Measurements from ENCODE around the gene TANGO6.

TANGO6 gene

DNA sequence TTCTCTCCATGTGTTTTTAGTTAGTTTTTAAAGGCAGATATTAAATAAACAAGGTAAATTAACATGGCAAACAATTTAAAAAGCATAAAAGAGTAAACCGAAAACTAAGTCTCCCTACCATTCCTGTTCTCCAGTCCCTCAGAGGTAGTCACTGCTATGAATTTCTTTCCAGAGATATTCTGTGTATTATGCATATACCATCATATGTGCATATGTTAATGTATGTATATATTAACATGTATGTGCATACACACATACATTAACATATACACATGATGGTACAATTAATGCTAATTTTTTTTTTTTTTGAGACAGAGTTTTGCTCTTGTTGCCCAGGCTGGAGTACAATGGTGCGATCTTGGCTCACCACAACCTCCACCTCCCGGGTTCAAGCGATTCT, 32.5 kb downstream of the TANGO6 start:
- Histone ChIP-seq H3K27me3 (no peaks in the 10 kb centered on the region), H3K4me1 (ENCODE audit: control insufficient read depth in 1 of 2, insufficient read depth in 1 of 2, low read depth in 1 of 2, low read length in 1 of 2) (no peaks in the 10 kb centered on the region), H3K9me3 (no peaks in the 10 kb centered on the region), H3K4me3 (ENCODE audit: low read depth in 1 of 2, low read length in 1 of 2) (no peak overlapping the region), H3K27ac (no peak overlapping the region), H3K36me3 (peaks cover 57% of the 10 kb centered on the region)
- TF ChIP-seq, protein P1, sequence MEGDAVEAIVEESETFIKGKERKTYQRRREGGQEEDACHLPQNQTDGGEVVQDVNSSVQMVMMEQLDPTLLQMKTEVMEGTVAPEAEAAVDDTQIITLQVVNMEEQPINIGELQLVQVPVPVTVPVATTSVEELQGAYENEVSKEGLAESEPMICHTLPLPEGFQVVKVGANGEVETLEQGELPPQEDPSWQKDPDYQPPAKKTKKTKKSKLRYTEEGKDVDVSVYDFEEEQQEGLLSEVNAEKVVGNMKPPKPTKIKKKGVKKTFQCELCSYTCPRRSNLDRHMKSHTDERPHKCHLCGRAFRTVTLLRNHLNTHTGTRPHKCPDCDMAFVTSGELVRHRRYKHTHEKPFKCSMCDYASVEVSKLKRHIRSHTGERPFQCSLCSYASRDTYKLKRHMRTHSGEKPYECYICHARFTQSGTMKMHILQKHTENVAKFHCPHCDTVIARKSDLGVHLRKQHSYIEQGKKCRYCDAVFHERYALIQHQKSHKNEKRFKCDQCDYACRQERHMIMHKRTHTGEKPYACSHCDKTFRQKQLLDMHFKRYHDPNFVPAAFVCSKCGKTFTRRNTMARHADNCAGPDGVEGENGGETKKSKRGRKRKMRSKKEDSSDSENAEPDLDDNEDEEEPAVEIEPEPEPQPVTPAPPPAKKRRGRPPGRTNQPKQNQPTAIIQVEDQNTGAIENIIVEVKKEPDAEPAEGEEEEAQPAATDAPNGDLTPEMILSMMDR (IDR thresholded peaks at IDR 0.05): no peak

- Histone ChIP-seq H3K36me3 (peaks cover 35% of the 10 kb centered on the region), H3K27me3 (no peaks in the 10 kb centered on the region), H3K4me3 (ENCODE audit: low read depth in 1 of 2, low read length in 1 of 2) (no peak overlapping the region), H3K9me3 (no peaks in the 10 kb centered on the region), H3K27ac (no peak overlapping the region), H3K4me1 (ENCODE audit: control insufficient read depth in 1 of 2, insufficient read depth in 1 of 2, low read depth in 1 of 2, low read length in 1 of 2) (no peaks in the 10 kb centered on the region)
- TF ChIP-seq, protein P1 (IDR thresholded peaks at IDR 0.05): no peak
Observed at GRCh38 chr16:68883685-68884084, 40.4 kb downstream of the TANGO6 start.

- Histone ChIP-seq H3K36me3 (peaks cover 33% of the 10 kb centered on the region), H3K27ac (no peak overlapping the region), H3K4me3 (ENCODE audit: low read depth in 1 of 2, low read length in 1 of 2) (no peak overlapping the region), H3K4me1 (ENCODE audit: control insufficient read depth in 1 of 2, insufficient read depth in 1 of 2, low read depth in 1 of 2, low read length in 1 of 2) (peaks cover 1 to 3% of the 10 kb centered on the region in 2 experiments), H3K27me3 (no peaks in the 10 kb centered on the region), H3K9me3 (no peaks in the 10 kb centered on the region)
- TF ChIP-seq, protein P1 (IDR thresholded peaks at IDR 0.05): no peak
Observed at GRCh38 chr16:68884401-68884800, 41.1 kb downstream of the TANGO6 start.

GRCh38 chr16:68884861-68885720, 41.8 kb downstream of the TANGO6 start:
- no peaks in the 10 kb centered on the region for H3K27me3 ChIP-seq
- peaks cover 27% of the 10 kb centered on the region for H3K36me3 ChIP-seq
- H3K27ac ChIP-seq: no peak overlapping the region
- H3K4me3 ChIP-seq (ENCODE audit: low read depth in 1 of 2, low read length in 1 of 2): no peak overlapping the region
- TF ChIP-seq, protein P1 (IDR thresholded peaks at IDR 0.05): no peak
- H3K9me3 ChIP-seq: no peaks in the 10 kb centered on the region
- peaks cover 8 to 10% of the 10 kb centered on the region in 2 experiments for H3K4me1 ChIP-seq (ENCODE audit: control insufficient read depth in 1 of 2, insufficient read depth in 1 of 2, low read depth in 1 of 2, low read length in 1 of 2)

GRCh38 chr16:68887107-68887506, 43.8 kb downstream of the TANGO6 start:
- H3K9me3 ChIP-seq: no peaks in the 10 kb centered on the region
- H3K36me3 ChIP-seq: peaks cover 17% of the 10 kb centered on the region
- no peak overlapping the region for H3K4me3 ChIP-seq (ENCODE audit: low read depth in 1 of 2, low read length in 1 of 2)
- no peaks in the 10 kb centered on the region for H3K27me3 ChIP-seq
- no peak overlapping the region for H3K27ac ChIP-seq
- TF ChIP-seq, protein P1 (IDR thresholded peaks at IDR 0.05): no peak
- peaks cover 13 to 15% of the 10 kb centered on the region in 2 experiments for H3K4me1 ChIP-seq (ENCODE audit: control insufficient read depth in 1 of 2, insufficient read depth in 1 of 2, low read depth in 1 of 2, low read length in 1 of 2)
